BLaER1 treated with 17β-estradiol and CSF1 and Interleukin-3, amounts not matched to agents 10 nM and 100 nM (cell line): ENCODE results near the gene DNTTIP2.

ENCODE experiments used
- H3K27ac ChIP-seq, 11 experiments: shearing (Covaris generic); formaldehyde crosslinking; 2 replicates each; pipeline ENCODE4 v1.8.1; 2022
- H3K27me3 ChIP-seq, 11 experiments: shearing (Covaris generic); formaldehyde crosslinking; 2 replicates each; pipeline ENCODE4 v1.8.1; 2022
- H3K36me3 ChIP-seq, 11 experiments: shearing (Covaris generic); formaldehyde crosslinking; 2 replicates each; pipeline ENCODE4 v1.8.1; 2022
- H3K4me1 ChIP-seq, 10 experiments: shearing (Covaris generic); formaldehyde crosslinking; 2 replicates each; pipeline ENCODE4 v1.8.1; 2022
- H3K4me2 ChIP-seq, 11 experiments: shearing (Covaris generic); formaldehyde crosslinking; 2 replicates each; pipeline ENCODE4 v1.8.1; 2022
- H3K4me3 ChIP-seq, 10 experiments: shearing (Covaris generic); formaldehyde crosslinking; 2 replicates each; pipeline ENCODE4 v1.8.1; 2022
- H3K9ac ChIP-seq, 11 experiments: shearing (Covaris generic); formaldehyde crosslinking; 2 replicates each; pipeline ENCODE4 v1.8.1; 2022
- H3K9me3 ChIP-seq, 11 experiments: shearing (Covaris generic); formaldehyde crosslinking; replicated peaks in 1 of 11; 2 replicates each; pipeline ENCODE4 v1.8.1; 2022
- H4K20me1 ChIP-seq, 11 experiments: shearing (Covaris generic); formaldehyde crosslinking; 2 replicates each; pipeline ENCODE4 v1.8.1; 2022
- Cebpa-rat ChIP-seq, 11 experiments: shearing (Covaris generic); IDR thresholded peaks; 2 replicates each; pipeline ENCODE4 v1.8.1; 2022

DNTTIP2 gene

GRCh38 chr1:93848350-93848883 is 30.6 kb downstream of the DNTTIP2 start:
- H3K9ac ChIP-seq, result peak overlapping the region; percentile 92 to 99 (median 95)
- H3K9me3 ChIP-seq, result peaks cover 0 to 12% (median 10%) of the 10 kb centered on the region in 11 experiments; a peak in 14 of 22 replicates
- TF ChIP-seq Cebpa-rat (IDR thresholded peaks at IDR 0.05), result no peak
- H3K4me2 ChIP-seq, result peak overlapping the region; percentile 65 to 98 (median 84)
- no peaks in the 10 kb centered on the region for H4K20me1 ChIP-seq
- H3K4me3 ChIP-seq, result peak overlapping the region; percentile 71 to 82 (median 76)
- H3K4me1 ChIP-seq, result peaks cover 29 to 40% (median 35%) of the 10 kb centered on the region in 10 experiments
- H3K36me3 ChIP-seq, result peaks cover 0 to 7% (median 0%) of the 10 kb centered on the region in 11 experiments; a peak in 1 of 22 replicates
- H3K27ac ChIP-seq, result peak overlapping the region; percentile 88 to 99 (median 98); a peak in 21 of 22 replicates
- no peaks in the 10 kb centered on the region for H3K27me3 ChIP-seq

GRCh38 chr1:93847811-93848288 is 31.2 kb downstream of the DNTTIP2 start:
- peak overlapping the region; percentile 88 to 99 (median 98) for H3K27ac ChIP-seq
- peak overlapping the region; percentile 65 to 98 (median 84) for H3K4me2 ChIP-seq

DNA sequence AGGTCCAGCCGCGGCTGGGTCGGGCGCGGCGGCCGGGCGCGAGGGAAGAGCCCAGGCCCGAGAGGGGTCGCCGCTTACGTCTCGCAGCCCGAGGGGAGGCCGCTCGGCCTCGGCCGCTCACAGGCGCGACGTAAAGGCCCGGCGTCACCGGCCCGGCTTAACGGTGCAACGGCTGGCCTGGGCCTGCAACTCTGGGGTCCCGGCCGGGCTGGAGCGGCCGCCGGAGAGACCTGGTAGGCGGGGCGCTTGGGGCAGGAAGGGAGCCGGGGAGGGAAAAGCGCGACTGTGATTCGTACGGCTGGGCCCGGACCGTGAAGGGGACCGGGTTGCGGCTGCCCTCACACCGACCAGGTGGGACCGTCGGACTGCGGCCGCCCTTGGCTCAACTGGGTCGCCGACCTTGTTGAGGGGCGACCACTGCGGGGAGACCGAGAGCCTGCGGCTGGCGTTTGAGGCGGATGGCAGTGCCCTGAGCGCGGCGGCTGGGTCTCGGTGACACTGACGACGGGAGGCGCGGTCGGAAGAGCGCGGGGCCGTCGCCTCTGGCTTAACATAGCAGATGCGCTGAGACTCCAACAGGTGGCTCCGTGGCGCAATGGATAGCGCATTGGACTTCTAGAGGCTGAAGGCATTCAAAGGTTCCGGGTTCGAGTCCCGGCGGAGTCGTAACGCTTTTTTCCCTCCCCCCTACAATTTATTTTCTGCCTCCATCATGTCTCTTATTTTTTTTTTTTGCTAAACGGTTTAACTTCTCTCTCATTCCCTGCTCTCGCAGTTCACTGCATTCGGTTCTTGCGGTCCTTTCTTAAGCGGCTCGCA is 31.8 kb downstream of the DNTTIP2 start:
- peak overlapping the region; percentile 82 to 98 (median 87) for H3K4me2 ChIP-seq
- H3K27ac ChIP-seq, result peak overlapping the region; percentile 88 to 99 (median 98)
- H3K4me3 ChIP-seq, result peak overlapping the region; percentile 71 to 82 (median 76)
- H3K27me3 ChIP-seq, result no peaks in the 10 kb centered on the region
- peaks cover 41 to 52% (median 48%) of the 10 kb centered on the region in 10 experiments for H3K4me1 ChIP-seq
- H3K9me3 ChIP-seq, result peaks cover 0 to 12% (median 10%) of the 10 kb centered on the region in 11 experiments; a peak in 14 of 22 replicates
- peak overlapping the region; percentile 92 to 99 (median 95) for H3K9ac ChIP-seq
- H3K36me3 ChIP-seq, result peaks cover 0 to 7% (median 0%) of the 10 kb centered on the region in 11 experiments; a peak in 1 of 22 replicates
- peak in 3 of 11 experiments; percentile 10 to 38 (median 13); a peak in 3 of 22 replicates for TF ChIP-seq Cebpa-rat (IDR thresholded peaks at IDR 0.05)
- H4K20me1 ChIP-seq, result no peaks in the 10 kb centered on the region

More at GRCh38 chr1:93847811-93848288, 31.2 kb downstream of the DNTTIP2 start:
- peak overlapping the region; percentile 71 to 82 (median 76) for H3K4me3 ChIP-seq
- no peaks in the 10 kb centered on the region for H4K20me1 ChIP-seq
- no peaks in the 10 kb centered on the region for H3K27me3 ChIP-seq
- H3K36me3 ChIP-seq, result peaks cover 0 to 7% (median 0%) of the 10 kb centered on the region in 11 experiments; a peak in 1 of 22 replicates
- TF ChIP-seq Cebpa-rat (IDR thresholded peaks at IDR 0.05), result no peak
- peak overlapping the region; percentile 92 to 99 (median 95) for H3K9ac ChIP-seq
- H3K4me1 ChIP-seq, result peaks cover 34 to 45% (median 41%) of the 10 kb centered on the region in 10 experiments
- peaks cover 0 to 12% (median 10%) of the 10 kb centered on the region in 11 experiments; a peak in 14 of 22 replicates for H3K9me3 ChIP-seq

- H3K27me3 ChIP-seq, result no peaks in the 10 kb centered on the region
- peak overlapping the region; percentile 92 to 99 (median 95) for H3K9ac ChIP-seq
- no peaks in the 10 kb centered on the region for H4K20me1 ChIP-seq
- H3K4me1 ChIP-seq, result peaks cover 49 to 60% (median 56%) of the 10 kb centered on the region in 10 experiments
- peak overlapping the region; percentile 71 to 82 (median 76) for H3K4me3 ChIP-seq
- no peak for TF ChIP-seq Cebpa-rat (IDR thresholded peaks at IDR 0.05)
- peak overlapping the region; percentile 82 to 98 (median 87) for H3K4me2 ChIP-seq
- peaks cover 0 to 12% (median 10%) of the 10 kb centered on the region in 11 experiments; a peak in 14 of 22 replicates for H3K9me3 ChIP-seq
- H3K27ac ChIP-seq, result peak overlapping the region; percentile 88 to 99 (median 98)
- H3K36me3 ChIP-seq, result peaks cover 0 to 7% (median 0%) of the 10 kb centered on the region in 11 experiments; a peak in 1 of 22 replicates
Measured at GRCh38 chr1:93846206-93846991, 32.6 kb downstream of the DNTTIP2 start.

GRCh38 chr1:93845538-93846205 is 33.3 kb downstream of the DNTTIP2 start:
- peak overlapping the region; percentile 71 to 82 (median 76) for H3K4me3 ChIP-seq
- peaks cover 0 to 12% (median 10%) of the 10 kb centered on the region in 11 experiments; a peak in 14 of 22 replicates for H3K9me3 ChIP-seq
- no peak for TF ChIP-seq Cebpa-rat (IDR thresholded peaks at IDR 0.05)
- H3K27me3 ChIP-seq, result no peaks in the 10 kb centered on the region
- H3K27ac ChIP-seq, result peak overlapping the region; percentile 88 to 99 (median 98)
- H3K4me2 ChIP-seq, result peak overlapping the region; percentile 82 to 98 (median 87)
- peaks cover 0 to 7% (median 0%) of the 10 kb centered on the region in 11 experiments; a peak in 1 of 22 replicates for H3K36me3 ChIP-seq
- peaks cover 56 to 67% (median 63%) of the 10 kb centered on the region in 10 experiments for H3K4me1 ChIP-seq
- H4K20me1 ChIP-seq, result no peaks in the 10 kb centered on the region
- H3K9ac ChIP-seq, result peak overlapping the region; percentile 92 to 99 (median 95)

DNA sequence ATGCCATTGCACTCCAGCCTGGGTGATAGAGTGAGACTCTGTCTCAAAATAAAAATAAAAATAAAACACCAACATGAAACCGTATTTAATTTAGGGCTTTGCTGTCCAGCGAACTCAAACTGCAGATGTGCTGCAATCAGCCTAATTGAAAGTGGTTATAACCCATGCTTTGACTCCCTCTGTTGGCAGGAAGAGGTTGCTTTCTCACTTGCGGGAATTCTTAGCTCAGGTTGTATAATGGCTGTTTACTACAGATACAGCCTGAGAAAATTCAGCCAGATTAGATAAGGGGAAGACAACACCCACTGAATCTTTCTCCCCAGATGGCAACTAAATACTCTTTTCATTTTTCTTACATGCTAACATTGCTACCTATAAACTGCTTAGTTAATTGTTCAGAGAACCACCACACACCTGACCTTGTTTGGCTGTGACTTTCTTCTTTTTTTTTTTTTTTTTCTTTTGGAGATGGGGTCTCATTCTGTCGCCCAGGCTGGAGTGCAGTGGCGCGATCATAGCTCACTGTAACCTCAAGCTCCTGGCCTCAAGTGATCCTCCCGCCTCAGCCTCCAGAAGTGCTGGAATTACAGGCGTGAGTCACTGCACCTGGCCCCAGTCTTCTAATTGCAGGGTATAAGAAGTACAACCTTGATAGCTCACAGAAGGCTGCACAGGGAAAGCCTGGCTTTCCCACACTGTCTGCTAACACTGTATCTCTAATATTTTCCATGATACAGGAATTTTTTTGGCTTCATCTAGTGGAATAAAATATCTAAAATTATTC is 34.6 kb downstream of the DNTTIP2 start:
- Histone ChIP-seq H3K27me3 (no peaks in the 10 kb centered on the region), H3K4me1 (peaks cover 68 to 77% (median 74%) of the 10 kb centered on the region in 10 experiments), H4K20me1 (no peaks in the 10 kb centered on the region), H3K4me3 (peak overlapping the region in 2 of 10 experiments; percentile 59 to 76; a peak in 4 of 20 replicates), H3K9me3 (peaks cover 0 to under 1% (median 0%) of the 10 kb centered on the region in 11 experiments; a peak in 1 of 22 replicates), H3K4me2 (peak overlapping the region; percentile 67 to 98 (median 88)), H3K27ac (peak overlapping the region; percentile 26 to 99 (median 88); a peak in 21 of 22 replicates), H3K36me3 (no peaks in the 10 kb centered on the region), H3K9ac (peak overlapping the region; percentile 49 to 99 (median 73); a peak in 21 of 22 replicates)
- TF ChIP-seq Cebpa-rat (IDR thresholded peaks at IDR 0.05), result no peak
